GM03348 (cell line): ENCODE measurements around the gene ITPR3.
"Not testable (repeated sequence)": the region's sequence is repeated elsewhere in the genome, so short reads cannot be mapped to it uniquely, and the experiment has no call there.

Experiments
- DNase-seq: peaks from one replicate; pipeline ENCODE4 v3.0.0; 2012; ENCODE audit warnings: low spot score

The ITPR3 gene

GRCh38 chr6:33591424-33592032 lies 29.6 kb upstream of the ITPR3 start:
- no peak for DNase-seq

- DNase-seq, result no peak
These were observed 28.9 kb upstream of the ITPR3 start for GRCh38 chr6:33592280-33592594.

- no peak for DNase-seq
These were observed 28.3 kb upstream of the ITPR3 start for GRCh38 chr6:33592595-33593413.

- DNase-seq, result no peak
These were observed 27.8 kb upstream of the ITPR3 start for GRCh38 chr6:33593414-33593727.

GRCh38 chr6:33595001-33595846 lies 25.9 kb upstream of the ITPR3 start:
- DNase-seq, result no peak

GRCh38 chr6:33596894-33597293 lies 24.2 kb upstream of the ITPR3 start:
- not testable (repeated sequence) for DNase-seq

GRCh38 chr6:33597551-33598322 lies 23.4 kb upstream of the ITPR3 start:
- no peak for DNase-seq

GRCh38 chr6:33599413-33599938 lies 21.6 kb upstream of the ITPR3 start:
- no peak for DNase-seq

- DNase-seq, result no peak
These were observed 20.4 kb upstream of the ITPR3 start for GRCh38 chr6:33600761-33601160.

- DNase-seq, result no peak
These were observed 18.9 kb upstream of the ITPR3 start for GRCh38 chr6:33602180-33602579.

- DNase-seq, result no peak
These were observed 15.9 kb upstream of the ITPR3 start for GRCh38 chr6:33604941-33605854.

GRCh38 chr6:33606642-33607041 lies 14.5 kb upstream of the ITPR3 start:
- DNase-seq, result no peak

- no peak for DNase-seq
These were observed 13.9 kb upstream of the ITPR3 start for GRCh38 chr6:33607126-33607783.

GRCh38 chr6:33607784-33608161 lies 13.3 kb upstream of the ITPR3 start:
- DNase-seq, result no peak

GRCh38 chr6:33609019-33609418 lies 12.1 kb upstream of the ITPR3 start:
- no peak for DNase-seq

- peak; percentile 91 for DNase-seq
These were observed 11.6 kb upstream of the ITPR3 start for GRCh38 chr6:33609528-33609927.

- DNase-seq, result no peak
These were observed 11.1 kb upstream of the ITPR3 start for GRCh38 chr6:33610067-33610466.

- no peak for DNase-seq
These were observed 10.1 kb upstream of the ITPR3 start for GRCh38 chr6:33610779-33611732.

- peak; percentile 62 for DNase-seq
These were observed 7.9 kb upstream of the ITPR3 start for GRCh38 chr6:33613146-33613794.
